Cortex of kidney (tissue), 1 donor: Measurements from ENCODE around the gene C4orf46.
"Not testable (repeated sequence)": the region's sequence is repeated elsewhere in the genome, so short reads cannot be mapped to it uniquely, and the experiment has no call there.

Source experiments
- DNase-seq: peaks from one replicate; lab custom pipeline; 2025; lab: John Stamatoyannopoulos, UW

Gene C4orf46

GRCh38 chr4:158671665-158671914 lies at the start of gene C4orf46:
TSS of gene C4orf46 (minus strand) at chr4:158671887. CDS start at chr4:158671801, 86 bp downstream.
- DNase-seq, result no peak

- no peak for DNase-seq
These were observed 44.1 kb upstream of the C4orf46 start for GRCh38 chr4:158715802-158716201.

GRCh38 chr4:158714937-158715336 lies 43.2 kb upstream of the C4orf46 start:
- no peak for DNase-seq

GRCh38 chr4:158712622-158713021 lies 40.9 kb upstream of the C4orf46 start:
- DNase-seq, result not testable (repeated sequence)

- DNase-seq, result no peak
These were observed 39.1 kb upstream of the C4orf46 start for GRCh38 chr4:158710814-158711213.

GRCh38 chr4:158704274-158704673 lies 32.6 kb upstream of the C4orf46 start:
- no peak for DNase-seq

- DNase-seq, result no peak
These were observed 17.1 kb upstream of the C4orf46 start for GRCh38 chr4:158688813-158689212.

GRCh38 chr4:158682066-158682465 lies 10.4 kb upstream of the C4orf46 start:
- no peak for DNase-seq

- no peak for DNase-seq
These were observed 9.9 kb upstream of the C4orf46 start for GRCh38 chr4:158681629-158682028.

GRCh38 chr4:158678767-158679166 lies 7.1 kb upstream of the C4orf46 start:
- no peak for DNase-seq

- no peak for DNase-seq
These were observed 4.4 kb upstream of the C4orf46 start for GRCh38 chr4:158676076-158676475.

- no peak for DNase-seq
These were observed 1.9 kb upstream of the C4orf46 start for GRCh38 chr4:158673633-158674032.

- peak; percentile 93 for DNase-seq
These were observed 474 bp upstream of the C4orf46 start, which contains the start of gene ETFDH for GRCh38 chr4:158671915-158672806. TSS of gene ETFDH (plus strand) at chr4:158672296. CDS start at chr4:158672457, 161 bp downstream.

- no peak for DNase-seq
These were observed 567 bp downstream of the C4orf46 start for GRCh38 chr4:158670975-158671664.

GRCh38 chr4:158669310-158669709 lies 2.4 kb downstream of the C4orf46 start:
- no peak for DNase-seq

GRCh38 chr4:158667651-158668198 lies 4.0 kb downstream of the C4orf46 start:
- DNase-seq, result no peak

- DNase-seq, result no peak
These were observed 4.8 kb downstream of the C4orf46 start for GRCh38 chr4:158666892-158667291.

GRCh38 chr4:158664806-158665205 lies 6.9 kb downstream of the C4orf46 start:
- no peak for DNase-seq

GRCh38 chr4:158663707-158664625 lies 7.7 kb downstream of the C4orf46 start:
- DNase-seq, result not testable (repeated sequence)

- DNase-seq, result not testable (repeated sequence)
These were observed 8.4 kb downstream of the C4orf46 start for GRCh38 chr4:158663255-158663654.

GRCh38 chr4:158657291-158657690 lies 14.4 kb downstream of the C4orf46 start:
- no peak for DNase-seq

GRCh38 chr4:158656439-158656838 lies 15.2 kb downstream of the C4orf46 start:
- no peak for DNase-seq
